CD4-positive, alpha-beta T cell (primary cell): ENCODE measurements around the gene RAB40C. TPM values are rescaled to one million over a fixed set of nuclear protein-coding genes. Genes with fewer than 3 reads are reported as not detected.

Experiments
- ATAC-seq: fragments of 200-7000 bp; cut with Tn5 transposase; one replicate; pipeline ENCODE4 v1.10.0; 2022; ENCODE audit warnings: mild to moderate bottlenecking; ENCODE audit not compliant: poor library complexity
- CTCF ChIA-PET: fragments of 350-600 bp; sonication (Branson Sonifier 250); formaldehyde crosslinking; loops from one replicate; lab custom pipeline; 2021; ENCODE audit warnings: antibody characterized with exemption, inconsistent platforms; lab: Charles Lee
- POLR2A ChIA-PET: fragments of 350-600 bp; sonication (Branson Sonifier 250); formaldehyde crosslinking; loops from one replicate; lab custom pipeline; 2021; ENCODE audit warnings: antibody characterized with exemption, inconsistent platforms; lab: Charles Lee
- DNase-seq, 14 experiments: peaks; one replicate each; pipeline ENCODE4 v3.0.0-alpha.2; 2013 to 2020; ENCODE audit warnings: mixed read lengths in 2 of 14
- H3K27ac ChIP-seq, 2 donors: one replicate each; pipeline versions ENCODE4 v1.5.1 to v1.7.0; 2013; ENCODE audit warnings: low read length in 2 of 2, low read depth in 1 of 2, mild to moderate bottlenecking in 1 of 2
- H3K27me3 ChIP-seq, 2 experiments: 1 replicate in 1 of 2; 2 replicates in 1 of 2; pipeline versions ENCODE4 v1.6.1 to v1.7.0; 2013; ENCODE audit warnings: low read length in 2 of 2, control low read depth in 1 of 2, mild to moderate bottlenecking in 1 of 2, moderate library complexity in 1 of 2; ENCODE audit not compliant: insufficient read depth in 2 of 2, control insufficient read depth in 1 of 2
- H3K36me3 ChIP-seq: one replicate; pipeline ENCODE4 v1.6.1; 2013; ENCODE audit warnings: low read length, control low read depth; ENCODE audit not compliant: insufficient read depth
- H3K4me1 ChIP-seq: one replicate; pipeline ENCODE4 v1.6.1; 2013; ENCODE audit warnings: low read length, control low read depth; ENCODE audit not compliant: insufficient read depth
- H3K4me3 ChIP-seq: one replicate; pipeline ENCODE4 v1.5.1; 2013; ENCODE audit warnings: mild to moderate bottlenecking, low read length, moderate library complexity
- H3K9me3 ChIP-seq, 2 experiments: 1 replicate in 1 of 2; 2 replicates in 1 of 2; pipeline versions ENCODE4 v1.6.1 to v1.7.0; 2013; ENCODE audit warnings: low read length in 2 of 2, mild to moderate bottlenecking in 2 of 2, control low read depth in 1 of 2, moderate library complexity in 1 of 2; ENCODE audit not compliant: control insufficient read depth in 1 of 2, insufficient read depth in 1 of 2
- H3K27ac Mint-ChIP-seq: one replicate; pipeline ENCODE4 v1.8.0; 2020; ENCODE audit warnings: mixed read lengths
- H3K27me3 Mint-ChIP-seq: one replicate; pipeline ENCODE4 v1.8.0; 2021; ENCODE audit warnings: mixed read lengths
- H3K36me3 Mint-ChIP-seq: one replicate; pipeline ENCODE4 v1.8.0; 2021; ENCODE audit warnings: low read depth, mixed read lengths
- H3K4me1 Mint-ChIP-seq: one replicate; pipeline ENCODE4 v1.8.0; 2021; ENCODE audit warnings: low read depth, mixed read lengths
- H3K4me3 Mint-ChIP-seq: one replicate; pipeline ENCODE4 v1.8.0; 2020; ENCODE audit warnings: mild to moderate bottlenecking, mixed read lengths
- H3K9me3 Mint-ChIP-seq: one replicate; pipeline ENCODE4 v1.8.0; 2020; ENCODE audit warnings: mixed read lengths
- CTCF ChIP-seq: fragments of 200-600 bp; IDR thresholded peaks from one replicate; pipeline ENCODE4 v1.8.0; 2022; ENCODE audit warnings: antibody characterized with exemption, mild to moderate bottlenecking
- intact Hi-C, 2 experiments: fragments of 100-400 bp; cut with DNase I in 1 of 2; cut with micrococcal nuclease in 1 of 2; formaldehyde crosslinking; loops; one replicate each; pipeline versions ENCODE4 v1.15.1 to v1.9.0; 2023 to 2025; cut with DNase I, micrococcal nuclease
- total RNA-seq, 174 experiments: library from RNA in 2 of 174; stranded (reverse) in 2 of 174; gene quantifications; one replicate each; pipeline ENCODE4 v1.2.3 and lab custom pipeline; 2021 to 2026

RAB40C gene
- total RNA-seq, 2 experiments from 2014 or later = 8.9 to 9.5 TPM

- POLR2A ChIA-PET = no interaction called here
- no peak for DNase-seq
These were observed 45.3 kb upstream of the RAB40C start for GRCh38 chr16:544517-544916.

GRCh38 chr16:546909-547770 is 42.7 kb upstream of the RAB40C start:
- intact Hi-C loops = no loop called here
- Histone ChIP-seq H3K27me3 (no peaks in the 10 kb centered on the region), H3K4me3 (no peak overlapping the region), H3K4me1 (peaks cover 17% of the 10 kb centered on the region), H3K36me3 (peaks cover 12% of the 10 kb centered on the region), H3K9me3 (peaks cover 0 to 6% of the 10 kb centered on the region in 2 experiments), H3K27ac (no peak overlapping the region)
- ChIA-PET POLR2A (no interaction called here), CTCF (no interaction called here)
- H3K9me3 Mint-ChIP-seq = no peaks in the 10 kb centered on the region
- ATAC-seq (peak; percentile 76), DNase-seq (peak in 12 of 14 experiments; percentile 21 to 78 (median 52))
- H3K27me3 Mint-ChIP-seq = no peaks in the 10 kb centered on the region
- no peak overlapping the region for H3K4me3 Mint-ChIP-seq
- no peaks in the 10 kb centered on the region for H3K4me1 Mint-ChIP-seq
- H3K36me3 Mint-ChIP-seq = no peaks in the 10 kb centered on the region
- H3K27ac Mint-ChIP-seq = no peak overlapping the region
- TF ChIP-seq CTCF = no peak

More at GRCh38 chr16:544517-544916, 45.3 kb upstream of the RAB40C start:
- H3K27me3 Mint-ChIP-seq = no peaks in the 10 kb centered on the region
- no peaks in the 10 kb centered on the region for H3K36me3 Mint-ChIP-seq
- peaks cover 17% of the 10 kb centered on the region for H3K4me1 ChIP-seq
- no peak overlapping the region for H3K4me3 Mint-ChIP-seq
- no peaks in the 10 kb centered on the region for H3K9me3 Mint-ChIP-seq
- peaks cover 4% of the 10 kb centered on the region for H3K36me3 ChIP-seq
- no peak overlapping the region for H3K4me3 ChIP-seq
- no peak for ATAC-seq
- intact Hi-C loops = no loop called here
- peaks cover 0 to 6% of the 10 kb centered on the region in 2 experiments for H3K9me3 ChIP-seq
- no peaks in the 10 kb centered on the region for H3K27me3 ChIP-seq
- no peaks in the 10 kb centered on the region for H3K4me1 Mint-ChIP-seq
- no peak overlapping the region for H3K27ac Mint-ChIP-seq
- H3K27ac ChIP-seq = no peak overlapping the region
- CTCF ChIA-PET = no interaction called here
- TF ChIP-seq CTCF = no peak

GRCh38 chr16:548586-548985 is 41.3 kb upstream of the RAB40C start:
- H3K9me3 Mint-ChIP-seq = no peaks in the 10 kb centered on the region
- peaks cover 17% of the 10 kb centered on the region for H3K4me1 ChIP-seq
- H3K36me3 Mint-ChIP-seq = no peaks in the 10 kb centered on the region
- peaks cover 19% of the 10 kb centered on the region for H3K36me3 ChIP-seq
- DNase-seq (no peak), ATAC-seq (no peak)
- POLR2A ChIA-PET = no interaction called here
- no peak overlapping the region for H3K27ac ChIP-seq
- intact Hi-C loops = no loop called here
- H3K9me3 ChIP-seq = peaks cover 0 to 6% of the 10 kb centered on the region in 2 experiments
- no peak overlapping the region for H3K4me3 ChIP-seq
- H3K27ac Mint-ChIP-seq = no peak overlapping the region
- no peaks in the 10 kb centered on the region for H3K4me1 Mint-ChIP-seq
- no peak overlapping the region for H3K4me3 Mint-ChIP-seq
- H3K27me3 Mint-ChIP-seq = no peaks in the 10 kb centered on the region
- H3K27me3 ChIP-seq = no peaks in the 10 kb centered on the region
- TF ChIP-seq CTCF = no peak
- CTCF ChIA-PET = no interaction called here
